HL-60 (cell line): ENCODE measurements around the gene ZNF638.

ENCODE experiments used
- DNase-seq, 2 experiments: peaks; one replicate each; pipeline ENCODE4 v3.0.0-alpha.2; 2010 to 2020; ENCODE audit warnings: low read depth in 1 of 2, low spot score in 1 of 2
- H3K27ac ChIP-seq: fragments of 250-450 bp; sonication (Bioruptor Pico); replicated peaks from 2 replicates; pipeline ENCODE4 v1.5.1; 2020; ENCODE audit warnings: mild to moderate bottlenecking, moderate library complexity
- H3K27me3 ChIP-seq: fragments of 250-450 bp; sonication (Bioruptor Pico); 2 replicates; pipeline ENCODE4 v1.5.1; 2021; ENCODE audit warnings: mild to moderate bottlenecking, moderate library complexity; ENCODE audit not compliant: insufficient read depth, poor library complexity, severe bottlenecking
- H3K4me3 ChIP-seq: replicated peaks from 2 replicates; pipeline ENCODE4 v1.5.1; 2011; ENCODE audit warnings: mild to moderate bottlenecking, control low read depth, low read length; ENCODE audit not compliant: insufficient read depth
- GABPA ChIP-seq: IDR thresholded peaks from 2 replicates; pipeline ENCODE4 v1.6.1; 2012; ENCODE audit warnings: low read depth
- POLR2AphosphoS5 ChIP-seq: IDR thresholded peaks from 2 replicates; pipeline ENCODE4 v1.6.1; 2012; ENCODE audit warnings: low read depth
- REST ChIP-seq: IDR thresholded peaks from 2 replicates; pipeline ENCODE4 v1.6.1; 2012; ENCODE audit warnings: low read depth; ENCODE audit not compliant: insufficient replicate concordance
- SPI1 ChIP-seq: IDR thresholded peaks from 2 replicates; pipeline ENCODE4 v1.6.1; 2012; ENCODE audit warnings: low read depth, mild to moderate bottlenecking, borderline replicate concordance
- TF ChIP-seq, protein P1 (sequence below): IDR thresholded peaks from one replicate; pipeline ENCODE4 v1.5.1; 2011; ENCODE audit warnings: low read length, control low read depth, inconsistent platforms; ENCODE audit not compliant: insufficient read depth

ZNF638 gene

GRCh38 chr2:71283131-71283530 lies 48.5 kb upstream of the ZNF638 start:
- Histone ChIP-seq H3K27me3 (no peaks in the 10 kb centered on the region), H3K4me3 (no peak overlapping the region), H3K27ac (no peak overlapping the region)
- no peak for TF ChIP-seq GABPA
- TF ChIP-seq, protein P1, sequence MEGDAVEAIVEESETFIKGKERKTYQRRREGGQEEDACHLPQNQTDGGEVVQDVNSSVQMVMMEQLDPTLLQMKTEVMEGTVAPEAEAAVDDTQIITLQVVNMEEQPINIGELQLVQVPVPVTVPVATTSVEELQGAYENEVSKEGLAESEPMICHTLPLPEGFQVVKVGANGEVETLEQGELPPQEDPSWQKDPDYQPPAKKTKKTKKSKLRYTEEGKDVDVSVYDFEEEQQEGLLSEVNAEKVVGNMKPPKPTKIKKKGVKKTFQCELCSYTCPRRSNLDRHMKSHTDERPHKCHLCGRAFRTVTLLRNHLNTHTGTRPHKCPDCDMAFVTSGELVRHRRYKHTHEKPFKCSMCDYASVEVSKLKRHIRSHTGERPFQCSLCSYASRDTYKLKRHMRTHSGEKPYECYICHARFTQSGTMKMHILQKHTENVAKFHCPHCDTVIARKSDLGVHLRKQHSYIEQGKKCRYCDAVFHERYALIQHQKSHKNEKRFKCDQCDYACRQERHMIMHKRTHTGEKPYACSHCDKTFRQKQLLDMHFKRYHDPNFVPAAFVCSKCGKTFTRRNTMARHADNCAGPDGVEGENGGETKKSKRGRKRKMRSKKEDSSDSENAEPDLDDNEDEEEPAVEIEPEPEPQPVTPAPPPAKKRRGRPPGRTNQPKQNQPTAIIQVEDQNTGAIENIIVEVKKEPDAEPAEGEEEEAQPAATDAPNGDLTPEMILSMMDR, result no peak
- no peak for TF ChIP-seq SPI1
- TF ChIP-seq POLR2AphosphoS5, result no peak
- no peak for TF ChIP-seq REST
- DNase-seq, result no peak

GRCh38 chr2:71285706-71286105 lies 45.9 kb upstream of the ZNF638 start:
- no peaks in the 10 kb centered on the region for H3K27me3 ChIP-seq
- no peak overlapping the region for H3K27ac ChIP-seq
- DNase-seq, result no peak
- H3K4me3 ChIP-seq, result no peak overlapping the region
- TF ChIP-seq, protein P1, result no peak
- no peak for TF ChIP-seq POLR2AphosphoS5
- no peak for TF ChIP-seq REST
- TF ChIP-seq GABPA, result no peak
- no peak for TF ChIP-seq SPI1

- no peak for TF ChIP-seq SPI1
- no peak for TF ChIP-seq REST
- no peak for TF ChIP-seq GABPA
- TF ChIP-seq, protein P1, result no peak
- no peak for TF ChIP-seq POLR2AphosphoS5
- no peak for DNase-seq
- H3K27ac ChIP-seq, result no peak overlapping the region
- no peaks in the 10 kb centered on the region for H3K27me3 ChIP-seq
- H3K4me3 ChIP-seq, result no peak overlapping the region
These were observed 40.2 kb upstream of the ZNF638 start for GRCh38 chr2:71291398-71291797.
